WTC11 (cell line): ENCODE results near the gene COL4A1. TPM values are rescaled to one million over a fixed set of nuclear protein-coding genes. Genes with fewer than 3 reads are reported as not detected.

Experiments
- ATAC-seq: fragments of 200-7000 bp; cut with Tn5 transposase; 2 replicates; pipeline ENCODE4 v1.10.0; 2021; ENCODE audit warnings: mild to moderate bottlenecking, moderate library complexity
- CTCF ChIA-PET: fragments of 300-600 bp; sonication (Branson Sonifier 250); formaldehyde crosslinking; loops from one replicate; lab custom pipeline; 2021; ENCODE audit warnings: antibody characterized with exemption; lab: Charles Lee
- POLR2A ChIA-PET: fragments of 350-600 bp; sonication (Branson Sonifier 250); formaldehyde crosslinking; loops from one replicate; lab custom pipeline; 2021; ENCODE audit warnings: antibody characterized with exemption; lab: Charles Lee
- DNase-seq: peaks from one replicate; pipeline ENCODE4 v3.0.0; 2021; ENCODE audit warnings: low spot score
- H3K27ac Mint-ChIP-seq: 2 replicates; pipeline ENCODE4 v1.8.0; 2021; ENCODE audit warnings: mixed read lengths
- H3K27me3 Mint-ChIP-seq: 2 replicates; pipeline ENCODE4 v1.8.0; 2021; ENCODE audit warnings: low read depth, mild to moderate bottlenecking, moderate library complexity, mixed read lengths
- H3K36me3 Mint-ChIP-seq: 2 replicates; pipeline ENCODE4 v1.8.0; 2021; ENCODE audit warnings: mixed read lengths
- H3K4me1 Mint-ChIP-seq: 2 replicates; pipeline ENCODE4 v1.8.0; 2022; ENCODE audit warnings: mixed read lengths
- H3K4me3 Mint-ChIP-seq: 2 replicates; pipeline ENCODE4 v1.8.0; 2021; ENCODE audit warnings: mild to moderate bottlenecking, moderate library complexity, mixed read lengths
- H3K9me3 Mint-ChIP-seq: 2 replicates; pipeline ENCODE4 v1.8.0; 2021; ENCODE audit warnings: mixed read lengths
- ETV6 ChIP-seq: sonication (generic); formaldehyde crosslinking; IDR thresholded peaks from 2 replicates; pipeline ENCODE4 v1.8.1; 2022; ENCODE audit warnings: mild to moderate bottlenecking, missing genetic modification reagents
- FOXP1 ChIP-seq: sonication (generic); formaldehyde crosslinking; IDR thresholded peaks from 2 replicates; pipeline ENCODE4 v1.8.0; 2022; ENCODE audit warnings: missing genetic modification reagents, mild to moderate bottlenecking, moderate library complexity, borderline replicate concordance
- GABPB1 ChIP-seq: sonication (generic); formaldehyde crosslinking; IDR thresholded peaks from 2 replicates; pipeline ENCODE4 v1.8.1; 2023; ENCODE audit warnings: mild to moderate bottlenecking, missing genetic modification reagents
- MXD4 ChIP-seq: fragments of 250-450 bp; sonication (Bioruptor Pico); IDR thresholded peaks from 2 replicates; pipeline ENCODE4 v1.8.0; 2021; ENCODE audit warnings: mild to moderate bottlenecking, moderate library complexity, borderline replicate concordance
- NR3C1 ChIP-seq: sonication (generic); formaldehyde crosslinking; conservative IDR thresholded peaks from 2 replicates; pipeline ENCODE4 v1.8.1; 2023; ENCODE audit warnings: low read depth, mild to moderate bottlenecking, missing genetic modification reagents
- PRRX2 ChIP-seq: fragments of 250-450 bp; sonication (Bioruptor Pico); IDR thresholded peaks from 2 replicates; pipeline ENCODE4 v1.8.0; 2021; ENCODE audit warnings: mild to moderate bottlenecking
- RORB ChIP-seq: fragments of 250-450 bp; sonication (Bioruptor Pico); IDR thresholded peaks from 2 replicates; pipeline ENCODE4 v1.9.0; 2021; ENCODE audit warnings: mild to moderate bottlenecking
- SMAD3 ChIP-seq: sonication (generic); formaldehyde crosslinking; IDR thresholded peaks from 2 replicates; pipeline ENCODE4 v1.8.0; 2022; ENCODE audit warnings: missing genetic modification reagents, mild to moderate bottlenecking, borderline replicate concordance
- SMAD4 ChIP-seq: sonication (generic); formaldehyde crosslinking; IDR thresholded peaks from 2 replicates; pipeline ENCODE4 v1.8.0; 2022; ENCODE audit warnings: mild to moderate bottlenecking, missing genetic modification reagents
- SP1 ChIP-seq: sonication (generic); formaldehyde crosslinking; conservative IDR thresholded peaks from 2 replicates; pipeline ENCODE4 v1.8.1; 2022; ENCODE audit warnings: missing genetic modification reagents
- ZNF138 ChIP-seq: sonication (generic); formaldehyde crosslinking; conservative IDR thresholded peaks from 2 replicates; pipeline ENCODE4 v1.8.1; 2022; ENCODE audit warnings: mild to moderate bottlenecking, moderate library complexity, missing genetic modification reagents
- ZNF317 ChIP-seq: sonication (generic); formaldehyde crosslinking; IDR thresholded peaks from 2 replicates; pipeline ENCODE4 v1.8.1; 2023; ENCODE audit warnings: low read depth, mild to moderate bottlenecking, moderate library complexity, missing genetic modification reagents, borderline replicate concordance
- total RNA-seq: library from RNA; stranded (reverse); gene quantifications from 3 replicates; pipeline ENCODE4 v1.2.3, GENCODE V29; 2021
- TF ChIP-seq, protein P1 (sequence below): fragments of 250-450 bp; sonication (Bioruptor Pico); IDR thresholded peaks from 2 replicates; pipeline ENCODE4 v1.9.0; 2021; ENCODE audit warnings: mild to moderate bottlenecking, borderline replicate concordance
- TF ChIP-seq, protein P2 (sequence below): sonication (generic); formaldehyde crosslinking; IDR thresholded peaks from 2 replicates; pipeline ENCODE4 v1.8.0; 2022; ENCODE audit warnings: mild to moderate bottlenecking, missing genetic modification reagents
- TF ChIP-seq, protein P3 (sequence below): sonication (generic); formaldehyde crosslinking; IDR thresholded peaks from 2 replicates; pipeline ENCODE4 v1.8.1; 2023; ENCODE audit warnings: mild to moderate bottlenecking, missing genetic modification reagents, borderline replicate concordance
- TF ChIP-seq, protein P4 (sequence below): sonication (generic); formaldehyde crosslinking; IDR thresholded peaks from 2 replicates; pipeline ENCODE4 v1.8.0; 2022; ENCODE audit warnings: mild to moderate bottlenecking, missing genetic modification reagents
- TF ChIP-seq, protein P5 (sequence below): sonication (generic); formaldehyde crosslinking; conservative IDR thresholded peaks from 2 replicates; pipeline ENCODE4 v1.8.1; 2022; ENCODE audit warnings: mild to moderate bottlenecking, missing genetic modification reagents
- TF ChIP-seq, protein P6 (sequence below): fragments of 250-450 bp; sonication (Bioruptor Pico); IDR thresholded peaks from 2 replicates; pipeline ENCODE4 v1.9.0; 2021; ENCODE audit warnings: moderate library complexity, mild to moderate bottlenecking, inconsistent platforms, borderline replicate concordance
- TF ChIP-seq, protein P7 (sequence below): sonication (generic); formaldehyde crosslinking; IDR thresholded peaks from 2 replicates; pipeline ENCODE4 v1.8.1; 2022; ENCODE audit warnings: low read depth, missing genetic modification reagents, borderline replicate concordance

Gene COL4A1
- total RNA-seq, 1 experiment from 2014 or later = 89.6 TPM

DNA sequence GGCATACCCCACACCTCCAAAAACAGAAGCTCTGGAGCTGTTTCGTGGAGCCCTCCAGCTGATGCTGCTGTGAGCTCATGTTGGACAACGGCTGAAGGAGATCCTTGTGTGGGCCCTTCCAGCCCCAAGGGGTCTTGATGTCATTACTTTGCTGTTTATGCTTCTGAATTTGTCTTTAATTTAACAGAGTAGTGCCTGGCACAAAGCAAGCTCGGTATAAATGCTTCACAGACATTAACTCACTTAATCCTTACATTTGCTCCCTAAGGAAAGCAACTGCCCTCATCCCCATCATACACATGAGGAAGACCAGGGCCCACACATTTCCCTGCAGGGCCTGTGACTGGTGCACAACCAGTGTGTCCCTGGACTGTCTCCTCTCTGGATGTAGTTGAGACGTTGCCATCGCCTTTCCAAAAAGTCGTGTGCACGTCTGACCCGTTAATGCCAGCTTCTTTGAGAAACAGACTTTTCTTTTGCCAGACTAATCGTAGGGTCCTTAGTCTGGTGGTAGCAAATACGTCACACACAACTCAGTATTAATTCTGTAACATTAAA lies 7.6 kb downstream of the COL4A1 start (continued):
- TF ChIP-seq, protein P1, sequence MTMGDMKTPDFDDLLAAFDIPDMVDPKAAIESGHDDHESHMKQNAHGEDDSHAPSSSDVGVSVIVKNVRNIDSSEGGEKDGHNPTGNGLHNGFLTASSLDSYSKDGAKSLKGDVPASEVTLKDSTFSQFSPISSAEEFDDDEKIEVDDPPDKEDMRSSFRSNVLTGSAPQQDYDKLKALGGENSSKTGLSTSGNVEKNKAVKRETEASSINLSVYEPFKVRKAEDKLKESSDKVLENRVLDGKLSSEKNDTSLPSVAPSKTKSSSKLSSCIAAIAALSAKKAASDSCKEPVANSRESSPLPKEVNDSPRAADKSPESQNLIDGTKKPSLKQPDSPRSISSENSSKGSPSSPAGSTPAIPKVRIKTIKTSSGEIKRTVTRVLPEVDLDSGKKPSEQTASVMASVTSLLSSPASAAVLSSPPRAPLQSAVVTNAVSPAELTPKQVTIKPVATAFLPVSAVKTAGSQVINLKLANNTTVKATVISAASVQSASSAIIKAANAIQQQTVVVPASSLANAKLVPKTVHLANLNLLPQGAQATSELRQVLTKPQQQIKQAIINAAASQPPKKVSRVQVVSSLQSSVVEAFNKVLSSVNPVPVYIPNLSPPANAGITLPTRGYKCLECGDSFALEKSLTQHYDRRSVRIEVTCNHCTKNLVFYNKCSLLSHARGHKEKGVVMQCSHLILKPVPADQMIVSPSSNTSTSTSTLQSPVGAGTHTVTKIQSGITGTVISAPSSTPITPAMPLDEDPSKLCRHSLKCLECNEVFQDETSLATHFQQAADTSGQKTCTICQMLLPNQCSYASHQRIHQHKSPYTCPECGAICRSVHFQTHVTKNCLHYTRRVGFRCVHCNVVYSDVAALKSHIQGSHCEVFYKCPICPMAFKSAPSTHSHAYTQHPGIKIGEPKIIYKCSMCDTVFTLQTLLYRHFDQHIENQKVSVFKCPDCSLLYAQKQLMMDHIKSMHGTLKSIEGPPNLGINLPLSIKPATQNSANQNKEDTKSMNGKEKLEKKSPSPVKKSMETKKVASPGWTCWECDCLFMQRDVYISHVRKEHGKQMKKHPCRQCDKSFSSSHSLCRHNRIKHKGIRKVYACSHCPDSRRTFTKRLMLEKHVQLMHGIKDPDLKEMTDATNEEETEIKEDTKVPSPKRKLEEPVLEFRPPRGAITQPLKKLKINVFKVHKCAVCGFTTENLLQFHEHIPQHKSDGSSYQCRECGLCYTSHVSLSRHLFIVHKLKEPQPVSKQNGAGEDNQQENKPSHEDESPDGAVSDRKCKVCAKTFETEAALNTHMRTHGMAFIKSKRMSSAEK (CRISPR knock-in tag) = no peak
- TF ChIP-seq NR3C1 (no peak), MXD4 (no peak), PRRX2 (no peak)
- TF ChIP-seq, protein P2, sequence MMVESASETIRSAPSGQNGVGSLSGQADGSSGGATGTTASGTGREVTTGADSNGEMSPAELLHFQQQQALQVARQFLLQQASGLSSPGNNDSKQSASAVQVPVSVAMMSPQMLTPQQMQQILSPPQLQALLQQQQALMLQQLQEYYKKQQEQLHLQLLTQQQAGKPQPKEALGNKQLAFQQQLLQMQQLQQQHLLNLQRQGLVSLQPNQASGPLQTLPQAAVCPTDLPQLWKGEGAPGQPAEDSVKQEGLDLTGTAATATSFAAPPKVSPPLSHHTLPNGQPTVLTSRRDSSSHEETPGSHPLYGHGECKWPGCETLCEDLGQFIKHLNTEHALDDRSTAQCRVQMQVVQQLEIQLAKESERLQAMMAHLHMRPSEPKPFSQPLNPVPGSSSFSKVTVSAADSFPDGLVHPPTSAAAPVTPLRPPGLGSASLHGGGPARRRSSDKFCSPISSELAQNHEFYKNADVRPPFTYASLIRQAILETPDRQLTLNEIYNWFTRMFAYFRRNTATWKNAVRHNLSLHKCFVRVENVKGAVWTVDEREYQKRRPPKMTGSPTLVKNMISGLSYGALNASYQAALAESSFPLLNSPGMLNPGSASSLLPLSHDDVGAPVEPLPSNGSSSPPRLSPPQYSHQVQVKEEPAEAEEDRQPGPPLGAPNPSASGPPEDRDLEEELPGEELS (CRISPR knock-in tag) = no peak
- TF ChIP-seq, protein P3, sequence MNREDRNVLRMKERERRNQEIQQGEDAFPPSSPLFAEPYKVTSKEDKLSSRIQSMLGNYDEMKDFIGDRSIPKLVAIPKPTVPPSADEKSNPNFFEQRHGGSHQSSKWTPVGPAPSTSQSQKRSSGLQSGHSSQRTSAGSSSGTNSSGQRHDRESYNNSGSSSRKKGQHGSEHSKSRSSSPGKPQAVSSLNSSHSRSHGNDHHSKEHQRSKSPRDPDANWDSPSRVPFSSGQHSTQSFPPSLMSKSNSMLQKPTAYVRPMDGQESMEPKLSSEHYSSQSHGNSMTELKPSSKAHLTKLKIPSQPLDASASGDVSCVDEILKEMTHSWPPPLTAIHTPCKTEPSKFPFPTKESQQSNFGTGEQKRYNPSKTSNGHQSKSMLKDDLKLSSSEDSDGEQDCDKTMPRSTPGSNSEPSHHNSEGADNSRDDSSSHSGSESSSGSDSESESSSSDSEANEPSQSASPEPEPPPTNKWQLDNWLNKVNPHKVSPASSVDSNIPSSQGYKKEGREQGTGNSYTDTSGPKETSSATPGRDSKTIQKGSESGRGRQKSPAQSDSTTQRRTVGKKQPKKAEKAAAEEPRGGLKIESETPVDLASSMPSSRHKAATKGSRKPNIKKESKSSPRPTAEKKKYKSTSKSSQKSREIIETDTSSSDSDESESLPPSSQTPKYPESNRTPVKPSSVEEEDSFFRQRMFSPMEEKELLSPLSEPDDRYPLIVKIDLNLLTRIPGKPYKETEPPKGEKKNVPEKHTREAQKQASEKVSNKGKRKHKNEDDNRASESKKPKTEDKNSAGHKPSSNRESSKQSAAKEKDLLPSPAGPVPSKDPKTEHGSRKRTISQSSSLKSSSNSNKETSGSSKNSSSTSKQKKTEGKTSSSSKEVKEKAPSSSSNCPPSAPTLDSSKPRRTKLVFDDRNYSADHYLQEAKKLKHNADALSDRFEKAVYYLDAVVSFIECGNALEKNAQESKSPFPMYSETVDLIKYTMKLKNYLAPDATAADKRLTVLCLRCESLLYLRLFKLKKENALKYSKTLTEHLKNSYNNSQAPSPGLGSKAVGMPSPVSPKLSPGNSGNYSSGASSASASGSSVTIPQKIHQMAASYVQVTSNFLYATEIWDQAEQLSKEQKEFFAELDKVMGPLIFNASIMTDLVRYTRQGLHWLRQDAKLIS (CRISPR knock-in tag) = no peak
- TF ChIP-seq, protein P4, sequence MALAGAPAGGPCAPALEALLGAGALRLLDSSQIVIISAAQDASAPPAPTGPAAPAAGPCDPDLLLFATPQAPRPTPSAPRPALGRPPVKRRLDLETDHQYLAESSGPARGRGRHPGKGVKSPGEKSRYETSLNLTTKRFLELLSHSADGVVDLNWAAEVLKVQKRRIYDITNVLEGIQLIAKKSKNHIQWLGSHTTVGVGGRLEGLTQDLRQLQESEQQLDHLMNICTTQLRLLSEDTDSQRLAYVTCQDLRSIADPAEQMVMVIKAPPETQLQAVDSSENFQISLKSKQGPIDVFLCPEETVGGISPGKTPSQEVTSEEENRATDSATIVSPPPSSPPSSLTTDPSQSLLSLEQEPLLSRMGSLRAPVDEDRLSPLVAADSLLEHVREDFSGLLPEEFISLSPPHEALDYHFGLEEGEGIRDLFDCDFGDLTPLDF = no peak

DNA sequence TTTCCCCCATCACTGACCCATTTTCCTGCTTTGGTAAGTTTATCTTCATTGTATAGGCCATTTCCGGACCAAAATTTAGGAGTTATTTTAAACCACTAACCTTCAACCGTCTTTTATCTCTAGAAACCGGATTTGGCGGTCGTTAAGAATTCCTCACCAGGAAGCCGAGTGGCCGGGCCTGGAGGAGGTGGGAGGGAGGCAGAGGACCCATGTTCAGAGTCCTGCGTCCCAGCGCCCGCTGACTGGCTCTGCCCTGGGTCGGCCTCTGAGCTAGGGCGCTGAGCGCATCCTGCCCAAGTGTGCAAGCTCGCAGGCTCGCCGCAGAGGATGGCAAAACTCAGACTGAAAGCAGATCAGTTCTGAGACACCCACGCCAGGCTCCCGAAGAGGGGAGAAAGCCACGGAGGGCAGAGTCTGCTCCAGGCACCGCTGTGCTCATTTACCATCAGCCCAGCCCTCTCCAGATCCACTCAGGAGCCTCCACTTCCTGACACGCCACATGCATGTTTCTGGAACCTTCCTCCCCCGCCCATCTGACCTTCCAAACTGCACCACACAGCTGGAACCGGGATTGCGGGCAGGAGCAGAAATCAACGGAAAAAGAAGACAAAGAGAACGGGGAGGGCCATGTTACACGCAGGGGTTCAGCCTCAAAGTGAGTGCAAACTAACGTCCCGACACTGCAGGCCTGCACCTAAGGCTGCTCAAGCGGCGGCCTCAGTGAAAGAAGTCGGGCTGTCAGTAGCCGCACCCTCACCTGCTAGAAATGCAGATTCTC lies 8.3 kb downstream of the COL4A1 start:
- H3K4me1 Mint-ChIP-seq = peaks cover 34% of the 10 kb centered on the region
- H3K36me3 Mint-ChIP-seq = peaks cover 4% of the 10 kb centered on the region; the same call in 1 of the 2 replicates
- peak overlapping the region; percentile 42 for H3K4me3 Mint-ChIP-seq
- ATAC-seq = peak; percentile 83
- H3K9me3 Mint-ChIP-seq = peaks cover 5% of the 10 kb centered on the region
- DNase-seq = no peak
- H3K27me3 Mint-ChIP-seq = no peaks in the 10 kb centered on the region
- POLR2A ChIA-PET = interaction anchor here (0.6 to 1.0 kb wide), 3 partner anchors 8 to 186 kb away, joined by 3 read pairs; partner anchors contain the start of gene COL4A1
- CTCF ChIA-PET = interaction anchor here (0.7 to 1.5 kb wide), 6 partner anchors 10 to 51 kb away, joined by 3 to 9 read pairs (median 4); no protein-coding TSS in a partner anchor
- H3K27ac Mint-ChIP-seq = no peak overlapping the region
- TF ChIP-seq SMAD3 (CRISPR knock-in tag) = no peak
- TF ChIP-seq GABPB1 (CRISPR knock-in tag) = no peak
- TF ChIP-seq RORB (CRISPR knock-in tag) = no peak
- TF ChIP-seq ETV6 (CRISPR knock-in tag) = no peak
- TF ChIP-seq SMAD4 (CRISPR knock-in tag) = no peak
- TF ChIP-seq, protein P5, sequence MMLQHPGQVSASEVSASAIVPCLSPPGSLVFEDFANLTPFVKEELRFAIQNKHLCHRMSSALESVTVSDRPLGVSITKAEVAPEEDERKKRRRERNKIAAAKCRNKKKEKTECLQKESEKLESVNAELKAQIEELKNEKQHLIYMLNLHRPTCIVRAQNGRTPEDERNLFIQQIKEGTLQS (CRISPR knock-in tag) = no peak
- TF ChIP-seq, protein P6, sequence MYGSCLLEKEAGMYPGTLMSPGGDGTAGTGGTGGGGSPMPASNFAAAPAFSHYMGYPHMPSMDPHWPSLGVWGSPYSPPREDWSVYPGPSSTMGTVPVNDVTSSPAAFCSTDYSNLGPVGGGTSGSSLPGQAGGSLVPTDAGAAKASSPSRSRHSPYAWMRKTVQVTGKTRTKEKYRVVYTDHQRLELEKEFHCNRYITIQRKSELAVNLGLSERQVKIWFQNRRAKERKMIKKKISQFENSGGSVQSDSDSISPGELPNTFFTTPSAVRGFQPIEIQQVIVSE (CRISPR knock-in tag) = no peak
- TF ChIP-seq, protein P7, sequence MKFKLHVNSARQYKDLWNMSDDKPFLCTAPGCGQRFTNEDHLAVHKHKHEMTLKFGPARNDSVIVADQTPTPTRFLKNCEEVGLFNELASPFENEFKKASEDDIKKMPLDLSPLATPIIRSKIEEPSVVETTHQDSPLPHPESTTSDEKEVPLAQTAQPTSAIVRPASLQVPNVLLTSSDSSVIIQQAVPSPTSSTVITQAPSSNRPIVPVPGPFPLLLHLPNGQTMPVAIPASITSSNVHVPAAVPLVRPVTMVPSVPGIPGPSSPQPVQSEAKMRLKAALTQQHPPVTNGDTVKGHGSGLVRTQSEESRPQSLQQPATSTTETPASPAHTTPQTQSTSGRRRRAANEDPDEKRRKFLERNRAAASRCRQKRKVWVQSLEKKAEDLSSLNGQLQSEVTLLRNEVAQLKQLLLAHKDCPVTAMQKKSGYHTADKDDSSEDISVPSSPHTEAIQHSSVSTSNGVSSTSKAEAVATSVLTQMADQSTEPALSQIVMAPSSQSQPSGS (CRISPR knock-in tag) = no peak
- TF ChIP-seq ZNF317 (CRISPR knock-in tag) = no peak
- TF ChIP-seq SP1 (CRISPR knock-in tag) = no peak
- TF ChIP-seq FOXP1 (CRISPR knock-in tag) = no peak
- TF ChIP-seq ZNF138 (CRISPR knock-in tag) = no peak
